ENCODE measurements around the gene APCDD1L. TPM values are rescaled to one million over a fixed set of nuclear protein-coding genes. Genes with fewer than 3 reads are reported as not detected.

Gene APCDD1L
- total RNA-seq, 1 experiment from 2014 or later: not detected

Other genes with a start within 250 kb of the APCDD1L start
- 24.1 and 25.7 TPM in 2 replicates for gene RAB22A, start 205.7 kb downstream of the APCDD1L start, total RNA-seq (2022)
- 182 and 186 TPM in 2 replicates for gene VAPB, start 126.2 kb downstream of the APCDD1L start, total RNA-seq (2022)
- gene STX16, start 135.9 kb upstream of the APCDD1L start, total RNA-seq (2022): 82.2 and 97.0 TPM in 2 replicates
- gene NPEPL1, start 177.4 kb upstream of the APCDD1L start, total RNA-seq (2022): 32.9 and 41.9 TPM in 2 replicates